Aorta (tissue), 5 donors: Measurements from ENCODE around the gene THADA. TPM values are rescaled to one million over a fixed set of nuclear protein-coding genes. Genes with fewer than 3 reads are reported as not detected.
A peak's percentile ranks its signal among the peaks of the same experiment; 100 is the strongest.

Source experiments
- ATAC-seq: fragments of 200-7000 bp; cut with Tn5 transposase; one replicate; pipeline ENCODE4 v1.9.1; 2022; ENCODE audit warnings: moderate library complexity; ENCODE audit not compliant: low FRiP score
- DNase-seq, 2 donors: peaks; one replicate each; pipeline ENCODE4 v3.0.0-alpha.2; 2020
- H3K27ac ChIP-seq, 2 donors: one replicate each; pipeline ENCODE4 v1.5.1; 2013; ENCODE audit warnings: low read length in 2 of 2, mild to moderate bottlenecking in 2 of 2, moderate library complexity in 2 of 2, control low read depth in 1 of 2, inconsistent platforms in 1 of 2, low read depth in 1 of 2
- H3K27me3 ChIP-seq, 2 donors: one replicate each; pipeline ENCODE4 v1.6.1; 2013; ENCODE audit warnings: control low read depth in 1 of 2, low read length in 1 of 2, mild to moderate bottlenecking in 1 of 2, moderate library complexity in 1 of 2; ENCODE audit not compliant: insufficient read depth in 2 of 2, control insufficient read depth in 1 of 2
- H3K36me3 ChIP-seq, 2 donors: one replicate each; pipeline ENCODE4 v1.6.1; 2013; ENCODE audit warnings: control low read depth in 1 of 2, low read length in 1 of 2, mild to moderate bottlenecking in 1 of 2; ENCODE audit not compliant: insufficient read depth in 2 of 2, control insufficient read depth in 1 of 2
- H3K4me1 ChIP-seq, 2 donors: one replicate each; pipeline ENCODE4 v1.6.1; 2013; ENCODE audit warnings: low read length in 2 of 2, control low read depth in 1 of 2, mild to moderate bottlenecking in 1 of 2, moderate library complexity in 1 of 2; ENCODE audit not compliant: insufficient read depth in 2 of 2, control insufficient read depth in 1 of 2
- H3K4me3 ChIP-seq, 2 donors: one replicate each; pipeline ENCODE4 v1.5.1; 2013; ENCODE audit warnings: low read length in 2 of 2, control low read depth in 1 of 2, mild to moderate bottlenecking in 1 of 2
- H3K9me3 ChIP-seq: one replicate; pipeline ENCODE4 v1.6.1; 2013; ENCODE audit warnings: mild to moderate bottlenecking, low read length; ENCODE audit not compliant: control insufficient read depth
- whole genome bisulfite sequencing, 2 donors: extraction: QIAGEN DNeasy Blood & Tissue Kit; methylation state at CpG; one replicate each; pipeline ENCODE4 v1.1.7; 2013; 5-methylcytosine and 5-hydroxymethylcytosine counted together
- intact Hi-C, 2 donors: fragments of 100-400 bp; cut with DNase I; formaldehyde crosslinking; loops; one replicate each; pipeline versions ENCODE4 v1.14.2 to v1.15.0; 2022
- polyA plus RNA-seq, 2 donors: library from polyadenylated mRNA; stranded (reverse); fragments of 200-250 nt; gene quantifications; one replicate each; pipeline ENCODE4 v1.2.3, GENCODE V29; 2013
- total RNA-seq, 2 donors: library from RNA; stranded (reverse); fragmentation: NEBNext Ultra II Directional; extraction: Animal tissue kit (Norgen Biotek cat#: 25700); gene quantifications; one replicate each; pipeline ENCODE4 v1.2.1, GENCODE V29; 2021
- donor health status: healthy with polysubstance abuse.
- donor health status: Bipolar disorder and iron deficiency.
- donor health status: DM: no; HTN: no; CAD: no.
- donor health status: DM: no; HTN: no; CAD: no.
- donor health status: DM: yes; HTN: yes; CAD: no.

THADA gene
- total and polyA plus RNA-seq, 4 donors: 12.4 to 38.5 (median 25.0) TPM

GRCh38 chr2:43515248-43515647, 80.6 kb downstream of the THADA start:
- WGBS, 2 donors: 96% methylated on average over 3 of the region's 3 CpGs
- no peak overlapping the region for H3K4me3 ChIP-seq
- no peaks in the 10 kb centered on the region for H3K36me3 ChIP-seq
- DNase-seq (no peak), ATAC-seq (no peak)
- H3K27me3 ChIP-seq: no peaks in the 10 kb centered on the region
- intact Hi-C loops: no loop called here
- H3K9me3 ChIP-seq: no peaks in the 10 kb centered on the region
- H3K27ac ChIP-seq: no peak overlapping the region
- H3K4me1 ChIP-seq: peaks cover 5 to 6% of the 10 kb centered on the region in 2 donors

GRCh38 chr2:43513796-43514195, 82.0 kb downstream of the THADA start:
- intact Hi-C loops: no loop called here
- ATAC-seq (no peak), DNase-seq (no peak)
- Histone ChIP-seq H3K9me3 (no peaks in the 10 kb centered on the region), H3K27me3 (no peaks in the 10 kb centered on the region), H3K27ac (peak overlapping the region in 1 of 2 donors; percentile 68), H3K4me3 (no peak overlapping the region), H3K4me1 (peaks cover 1 to 4% of the 10 kb centered on the region in 2 donors), H3K36me3 (no peaks in the 10 kb centered on the region)
- 56 to 67% methylated on average over 3 of the region's 3 CpGs for WGBS, 2 donors

- peak overlapping the region; percentile 49 to 82 for H3K27ac ChIP-seq
- peaks cover 1 to 2% of the 10 kb centered on the region in 2 donors for H3K4me1 ChIP-seq
- ATAC-seq: peak; percentile 47
- DNase-seq: no peak
- intact Hi-C loops: no loop called here
- H3K9me3 ChIP-seq: no peaks in the 10 kb centered on the region
- no peaks in the 10 kb centered on the region for H3K36me3 ChIP-seq
- H3K4me3 ChIP-seq: no peak overlapping the region
- no peaks in the 10 kb centered on the region for H3K27me3 ChIP-seq
These were observed 82.6 kb downstream of the THADA start for GRCh38 chr2:43513216-43513615.

GRCh38 chr2:43511199-43511598, 84.6 kb downstream of the THADA start:
- H3K36me3 ChIP-seq: no peaks in the 10 kb centered on the region
- intact Hi-C loops: no loop called here

GRCh38 chr2:43509886-43510285, 86.0 kb downstream of the THADA start:
- WGBS, 2 donors: 95 to 96% methylated on average over 3 of the region's 3 CpGs
- Histone ChIP-seq H3K4me1 (no peaks in the 10 kb centered on the region), H3K4me3 (no peak overlapping the region), H3K27ac (no peak overlapping the region), H3K9me3 (no peaks in the 10 kb centered on the region), H3K36me3 (no peaks in the 10 kb centered on the region), H3K27me3 (no peaks in the 10 kb centered on the region)
- DNase-seq (no peak), ATAC-seq (no peak)
- intact Hi-C loops: no loop called here

More at GRCh38 chr2:43511199-43511598, 84.6 kb downstream of the THADA start:
- H3K27ac ChIP-seq: no peak overlapping the region
- peaks cover 0 to under 1% of the 10 kb centered on the region in 2 donors for H3K4me1 ChIP-seq
- no peaks in the 10 kb centered on the region for H3K9me3 ChIP-seq
- no peak for ATAC-seq
- no peak overlapping the region for H3K4me3 ChIP-seq
- WGBS, 2 donors: 97 to 99% methylated on average over 3 of the region's 3 CpGs
- no peak for DNase-seq
- H3K27me3 ChIP-seq: no peaks in the 10 kb centered on the region

- Histone ChIP-seq H3K27ac (no peak overlapping the region), H3K27me3 (no peaks in the 10 kb centered on the region), H3K9me3 (no peaks in the 10 kb centered on the region), H3K4me1 (no peaks in the 10 kb centered on the region), H3K4me3 (no peak overlapping the region), H3K36me3 (no peaks in the 10 kb centered on the region)
- intact Hi-C loops: no loop called here
- DNase-seq (no peak), ATAC-seq (no peak)
- WGBS, 2 donors: 70 to 91% methylated on average over 3 of the region's 3 CpGs
These were observed 87.6 kb downstream of the THADA start for GRCh38 chr2:43508209-43508608.

- Histone ChIP-seq H3K9me3 (no peaks in the 10 kb centered on the region), H3K27me3 (no peaks in the 10 kb centered on the region), H3K4me3 (no peak overlapping the region), H3K4me1 (no peaks in the 10 kb centered on the region), H3K36me3 (no peaks in the 10 kb centered on the region), H3K27ac (no peak overlapping the region)
- DNase-seq: no peak
- intact Hi-C loops: no loop called here
- ATAC-seq: no peak
- 92 to 93% methylated on average over 2 of the region's 2 CpGs for WGBS, 2 donors
These were observed 88.7 kb downstream of the THADA start for GRCh38 chr2:43507137-43507536.

- DNase-seq (no peak), ATAC-seq (no peak)
- H3K36me3 ChIP-seq: peaks cover 0 to 5% of the 10 kb centered on the region in 2 donors
- H3K4me3 ChIP-seq: no peak overlapping the region
- H3K9me3 ChIP-seq: no peaks in the 10 kb centered on the region
- H3K27ac ChIP-seq: no peak overlapping the region
- WGBS, 2 donors: 94 to 97% methylated on average over 1 of the region's 1 CpG
- intact Hi-C loops: no loop called here
- no peaks in the 10 kb centered on the region for H3K27me3 ChIP-seq
- H3K4me1 ChIP-seq: no peaks in the 10 kb centered on the region
These were observed 100.1 kb downstream of the THADA start for GRCh38 chr2:43495727-43496126.

- H3K36me3 ChIP-seq: peaks cover 0 to 5% of the 10 kb centered on the region in 2 donors
- 93 to 96% methylated on average over 1 of the region's 1 CpG for WGBS, 2 donors
- H3K27me3 ChIP-seq: no peaks in the 10 kb centered on the region
These were observed 101.9 kb downstream of the THADA start for GRCh38 chr2:43493954-43494353.

More at GRCh38 chr2:43493954-43494353, 101.9 kb downstream of the THADA start:
- no peak overlapping the region for H3K27ac ChIP-seq
- ATAC-seq (no peak), DNase-seq (no peak)
- no peak overlapping the region for H3K4me3 ChIP-seq
- no peaks in the 10 kb centered on the region for H3K4me1 ChIP-seq
- intact Hi-C loops: no loop called here
- no peaks in the 10 kb centered on the region for H3K9me3 ChIP-seq
